HEK293T (cell line): ENCODE results near the gene NRTN.

Source experiments
- BHLHE40 ChIP-seq: fragments of 450-650 bp; IDR thresholded peaks from 2 replicates; pipeline ENCODE4 v1.6.1; 2016; ENCODE audit warnings: mild to moderate bottlenecking, moderate library complexity, borderline replicate concordance
- CTBP1 ChIP-seq: fragments of 450-650 bp; IDR thresholded peaks from 2 replicates; pipeline ENCODE4 v1.6.1; 2016; ENCODE audit warnings: borderline replicate concordance
- ELF4 ChIP-seq: fragments of 450-650 bp; IDR thresholded peaks from 2 replicates; pipeline ENCODE4 v1.6.1; 2017; ENCODE audit warnings: antibody characterized with exemption
- FOXA1 ChIP-seq: fragments of 450-650 bp; IDR thresholded peaks from 2 replicates; pipeline ENCODE4 v1.6.1; 2016; ENCODE audit warnings: mild to moderate bottlenecking
- FOXM1 ChIP-seq: fragments of 450-650 bp; IDR thresholded peaks from 2 replicates; pipeline ENCODE4 v1.6.1; 2017; ENCODE audit warnings: mild to moderate bottlenecking, borderline replicate concordance
- HDGF ChIP-seq: fragments of 450-650 bp; IDR thresholded peaks from 2 replicates; pipeline ENCODE4 v1.6.1; 2017; ENCODE audit warnings: antibody characterized with exemption, borderline replicate concordance
- LEF1 ChIP-seq: fragments of 450-650 bp; IDR thresholded peaks from 2 replicates; pipeline ENCODE4 v1.6.1; 2017; ENCODE audit warnings: mild to moderate bottlenecking, borderline replicate concordance
- SP1 ChIP-seq: fragments of 450-650 bp; IDR thresholded peaks from 2 replicates; pipeline ENCODE4 v1.6.1; 2017
- SUZ12 ChIP-seq: fragments of 450-650 bp; IDR thresholded peaks from 2 replicates; pipeline ENCODE4 v1.6.1; 2016; ENCODE audit warnings: mild to moderate bottlenecking

- no peak for TF ChIP-seq FOXM1
- no peak for TF ChIP-seq HDGF
- no peak for TF ChIP-seq SUZ12
- no peak for TF ChIP-seq BHLHE40
- TF ChIP-seq FOXA1: no peak
- TF ChIP-seq SP1: no peak
- TF ChIP-seq LEF1: no peak
- TF ChIP-seq ELF4: no peak
- no peak for TF ChIP-seq CTBP1
These were observed 66.1 kb downstream of the NRTN start for GRCh38 chr19:5870986-5871394.
